ENCODE data around the gene TNFRSF13B.

- TF ChIP-seq POLR2A (IDR thresholded peaks at IDR 0.05) (no peak), CTCF (IDR thresholded peaks at IDR 0.05) (no peak)
Observed at GRCh38 chr17:16989953-16990860, 18.3 kb upstream of the TNFRSF13B start.
